Ishikawa (cell line): Measurements from ENCODE around the gene DSG4.

Source experiments
- CEBPB ChIP-seq: IDR thresholded peaks from 2 replicates; pipeline ENCODE4 v1.6.1; 2012
- CREB1 ChIP-seq: IDR thresholded peaks from 2 replicates; pipeline ENCODE4 v1.6.1; 2012; ENCODE audit warnings: low read depth
- EP300 ChIP-seq: IDR thresholded peaks from 2 replicates; pipeline ENCODE4 v1.6.1; 2012; ENCODE audit warnings: borderline replicate concordance
- FOXM1 ChIP-seq: IDR thresholded peaks from 2 replicates; pipeline ENCODE4 v1.6.1; 2012; ENCODE audit warnings: low read depth, borderline replicate concordance
- NFIC ChIP-seq: IDR thresholded peaks from 2 replicates; pipeline ENCODE4 v1.6.1; 2012
- RAD21 ChIP-seq: IDR thresholded peaks from 2 replicates; pipeline ENCODE4 v1.6.1; 2012; ENCODE audit warnings: low read depth
- REST ChIP-seq: IDR thresholded peaks from 2 replicates; pipeline ENCODE4 v1.6.1; 2012; ENCODE audit warnings: low read depth, mild to moderate bottlenecking
- TAF1 ChIP-seq: IDR thresholded peaks from 2 replicates; pipeline ENCODE4 v1.6.1; 2012; ENCODE audit warnings: low read depth, mild to moderate bottlenecking
- TCF12 ChIP-seq: IDR thresholded peaks from 2 replicates; pipeline ENCODE4 v1.6.1; 2012; ENCODE audit warnings: low read depth
- TEAD4 ChIP-seq: IDR thresholded peaks from 2 replicates; pipeline ENCODE4 v1.6.1; 2012
- USF1 ChIP-seq: IDR thresholded peaks from 2 replicates; pipeline ENCODE4 v1.6.1; 2012
- YY1 ChIP-seq: IDR thresholded peaks from 2 replicates; pipeline ENCODE4 v1.6.1; 2012; ENCODE audit warnings: low read depth
- ZBTB7A ChIP-seq: IDR thresholded peaks from 2 replicates; pipeline ENCODE4 v1.6.1; 2012; ENCODE audit warnings: low read depth

DSG4 gene

GRCh38 chr18:31380912-31381311, 4.3 kb downstream of the DSG4 start:
- TF ChIP-seq EP300 (no peak), REST (no peak), FOXM1 (no peak), ZBTB7A (no peak), TCF12 (no peak), YY1 (no peak), CEBPB (no peak), CREB1 (no peak), RAD21 (no peak)

GRCh38 chr18:31382107-31382506, 5.5 kb downstream of the DSG4 start:
- TF ChIP-seq NFIC (no peak), USF1 (no peak)

GRCh38 chr18:31386741-31387140, 10.2 kb downstream of the DSG4 start:
- TF ChIP-seq NFIC: no peak
- peak; percentile 53; the same call in 1 of the 2 replicates for TF ChIP-seq CEBPB
- no peak for TF ChIP-seq ZBTB7A
- TF ChIP-seq TEAD4: 0 out of 2 replicates have a peak, but pooled peaks have one; percentile 40
- TF ChIP-seq REST: no peak

- TF ChIP-seq TEAD4 (no peak), CEBPB (no peak), FOXM1 (no peak)
Observed at GRCh38 chr18:31393286-31393685, 16.7 kb downstream of the DSG4 start.

- TF ChIP-seq EP300 (no peak), FOXM1 (no peak), TEAD4 (no peak), ZBTB7A (no peak), NFIC (no peak), CREB1 (no peak)
Observed at GRCh38 chr18:31396796-31397612, 20.4 kb downstream of the DSG4 start.

- TF ChIP-seq NFIC: no peak
- no peak for TF ChIP-seq USF1
- no peak for TF ChIP-seq RAD21
- TF ChIP-seq REST: no peak
- no peak for TF ChIP-seq TAF1
- no peak for TF ChIP-seq ZBTB7A
Observed at GRCh38 chr18:31398191-31398590, 21.6 kb downstream of the DSG4 start.
